HCEC 1CT (cell line): Measurements from ENCODE around the gene KRTAP10-7.
"Not testable (repeated sequence)": the region's sequence is repeated elsewhere in the genome, so short reads cannot be mapped to it uniquely, and the experiment has no call there.

Source experiments
- DNase-seq: peaks from one replicate; pipeline ENCODE4 v3.0.0-alpha.2; 2017

KRTAP10-7 gene

DNA sequence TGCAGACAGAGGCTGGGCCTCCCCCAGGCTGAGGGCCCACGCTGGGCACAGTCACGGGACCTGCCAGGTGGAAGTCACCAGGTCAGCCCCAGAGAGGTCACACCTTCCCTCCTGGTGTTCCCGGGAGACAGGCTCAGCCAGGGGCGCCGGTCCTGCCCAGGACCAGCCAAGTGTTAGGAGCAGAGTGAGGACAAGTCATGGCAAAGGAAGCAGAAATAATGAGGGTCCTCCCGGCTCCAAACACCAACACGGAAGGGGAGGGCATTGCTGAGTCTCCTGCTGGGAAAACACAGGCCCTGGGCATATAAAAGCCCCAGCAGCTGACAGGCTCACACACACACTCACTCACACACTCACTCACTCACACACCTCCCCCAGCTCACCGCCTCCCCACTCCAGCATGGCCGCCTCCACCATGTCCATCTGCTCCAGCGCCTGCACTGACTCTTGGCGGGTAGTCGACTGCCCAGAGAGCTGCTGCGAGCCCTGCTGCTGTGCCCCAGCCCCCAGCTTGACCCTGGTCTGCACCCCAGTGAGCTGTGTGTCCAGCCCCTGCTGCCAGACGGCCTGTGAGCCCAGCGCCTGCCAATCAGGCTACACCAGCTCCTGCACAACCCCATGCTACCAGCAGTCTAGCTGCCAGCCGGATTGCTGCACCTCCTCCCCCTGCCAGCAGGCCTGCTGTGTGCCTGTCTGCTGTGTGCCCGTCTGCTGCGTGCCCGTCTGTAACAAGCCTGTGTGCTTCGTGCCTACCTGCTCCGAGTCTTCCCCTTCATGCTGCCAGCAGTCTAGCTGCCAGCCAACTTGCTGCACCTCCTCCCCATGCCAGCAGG is 36.8 kb downstream of the KRTAP10-7 start, which contains the start of gene KRTAP10-10:
Gene KRTAP10-10, plus strand, starts transcription at position 339 of the 833 bp plus-strand sequence. Its CDS starts 62 bp downstream, at position 401.
- no peak for DNase-seq

GRCh38 chr21:44637851-44638348 is 37.5 kb downstream of the KRTAP10-7 start:
- not testable (repeated sequence) for DNase-seq

GRCh38 chr21:44638506-44639330 is 38.3 kb downstream of the KRTAP10-7 start:
- not testable (repeated sequence) for DNase-seq

GRCh38 chr21:44639331-44639655 is 38.9 kb downstream of the KRTAP10-7 start:
- DNase-seq, result no peak

DNA sequence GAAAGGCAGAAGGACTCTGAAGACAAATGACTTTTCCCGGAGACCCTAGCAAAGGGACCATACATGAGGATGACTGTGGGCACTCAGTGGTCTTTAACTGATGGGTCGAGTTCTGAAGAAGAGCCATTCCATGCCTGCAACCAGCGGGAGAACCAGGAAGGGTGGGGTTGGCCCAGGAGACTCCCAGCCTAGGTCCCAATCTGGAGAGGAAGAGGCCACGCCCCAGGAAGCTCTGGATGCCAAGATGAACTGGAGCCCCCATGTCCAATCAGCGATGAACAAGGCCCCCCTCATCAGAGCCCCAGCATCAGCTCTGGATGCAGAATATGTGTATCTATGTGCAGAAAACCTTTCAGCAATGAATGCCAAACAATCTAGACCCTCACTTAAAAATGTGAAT is 40.4 kb downstream of the KRTAP10-7 start:
- DNase-seq, result no peak

GRCh38 chr21:44643741-44644310 is 43.4 kb downstream of the KRTAP10-7 start:
- no peak for DNase-seq

DNA sequence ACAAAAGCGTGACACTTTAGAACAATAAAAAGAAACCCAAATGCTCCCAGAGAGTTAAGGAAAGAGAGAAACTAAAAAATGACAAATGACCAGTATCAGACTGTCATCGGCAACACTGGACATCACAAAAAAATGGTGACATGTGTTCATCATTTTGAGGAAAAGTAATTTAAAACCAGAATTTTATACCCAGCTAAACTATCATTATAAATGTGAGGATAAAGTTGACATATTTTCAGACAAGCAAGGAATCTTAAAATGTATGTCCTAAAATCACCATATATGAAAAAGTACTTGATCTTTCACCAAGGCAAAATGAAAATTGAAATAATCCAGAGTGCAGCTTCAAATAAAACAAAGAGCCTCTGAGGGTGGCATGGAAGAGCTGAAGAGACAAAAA is 44.5 kb downstream of the KRTAP10-7 start:
- no peak for DNase-seq

DNA sequence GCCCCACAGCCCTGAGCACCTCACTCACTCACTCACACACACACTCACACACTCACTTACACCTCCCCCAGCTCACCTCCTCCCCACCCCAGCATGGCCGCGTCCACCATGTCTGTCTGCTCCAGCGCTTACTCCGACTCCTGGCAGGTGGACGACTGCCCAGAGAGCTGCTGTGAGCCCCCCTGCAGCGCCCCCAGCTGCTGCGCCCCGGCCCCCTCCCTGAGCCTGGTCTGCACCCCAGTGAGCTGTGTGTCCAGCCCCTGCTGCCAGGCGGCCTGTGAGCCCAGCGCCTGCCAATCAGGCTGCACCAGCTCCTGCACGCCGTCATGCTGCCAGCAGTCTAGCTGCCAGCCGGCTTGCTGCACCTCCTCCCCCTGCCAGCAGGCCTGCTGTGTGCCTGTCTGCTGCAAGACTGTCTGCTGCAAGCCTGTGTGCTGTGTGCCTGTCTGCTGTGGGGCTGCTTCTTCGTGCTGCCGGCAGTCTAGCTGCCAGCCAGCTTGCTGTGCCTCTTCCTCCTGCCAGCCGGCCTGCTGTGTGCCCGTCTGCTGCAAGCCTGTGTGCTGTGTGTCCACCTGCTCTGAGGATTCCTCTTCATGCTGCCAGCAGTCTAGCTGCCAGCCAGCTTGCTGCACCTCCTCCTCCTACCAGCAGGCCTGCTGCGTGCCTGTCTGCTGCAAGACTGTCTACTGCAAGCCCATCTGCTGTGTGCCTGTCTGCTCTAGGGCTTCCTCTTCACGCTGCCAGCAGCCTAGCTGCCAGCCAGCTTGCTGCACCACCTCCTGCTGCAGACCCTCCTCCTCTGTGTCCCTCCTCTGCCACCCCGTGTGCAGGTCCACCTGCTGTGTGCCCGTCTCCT is 46.2 kb downstream of the KRTAP10-7 start, which contains the start of gene KRTAP10-11:
Gene KRTAP10-11, plus strand, starts transcription at position 49 of the 856 bp plus-strand sequence. Its CDS starts 45 bp downstream, at position 94.
- not testable (repeated sequence) for DNase-seq

DNA sequence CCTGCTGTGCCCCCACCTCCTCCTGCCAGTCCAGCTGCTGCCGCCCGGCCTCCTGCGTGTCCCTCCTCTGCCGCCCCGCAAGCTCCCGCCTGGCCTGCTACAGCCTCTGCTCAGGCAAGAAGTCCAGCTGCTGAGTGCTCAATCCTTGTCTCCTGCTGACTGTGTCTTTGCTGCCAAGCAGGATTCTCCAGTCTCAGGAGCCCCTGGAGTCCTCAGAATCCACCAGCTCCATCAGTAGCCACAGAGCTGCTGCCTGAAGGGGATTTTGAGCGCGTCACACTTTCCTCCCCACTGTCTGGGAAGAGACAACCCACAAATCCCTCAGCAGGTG is 46.8 kb downstream of the KRTAP10-7 start:
- DNase-seq, result no peak

DNA sequence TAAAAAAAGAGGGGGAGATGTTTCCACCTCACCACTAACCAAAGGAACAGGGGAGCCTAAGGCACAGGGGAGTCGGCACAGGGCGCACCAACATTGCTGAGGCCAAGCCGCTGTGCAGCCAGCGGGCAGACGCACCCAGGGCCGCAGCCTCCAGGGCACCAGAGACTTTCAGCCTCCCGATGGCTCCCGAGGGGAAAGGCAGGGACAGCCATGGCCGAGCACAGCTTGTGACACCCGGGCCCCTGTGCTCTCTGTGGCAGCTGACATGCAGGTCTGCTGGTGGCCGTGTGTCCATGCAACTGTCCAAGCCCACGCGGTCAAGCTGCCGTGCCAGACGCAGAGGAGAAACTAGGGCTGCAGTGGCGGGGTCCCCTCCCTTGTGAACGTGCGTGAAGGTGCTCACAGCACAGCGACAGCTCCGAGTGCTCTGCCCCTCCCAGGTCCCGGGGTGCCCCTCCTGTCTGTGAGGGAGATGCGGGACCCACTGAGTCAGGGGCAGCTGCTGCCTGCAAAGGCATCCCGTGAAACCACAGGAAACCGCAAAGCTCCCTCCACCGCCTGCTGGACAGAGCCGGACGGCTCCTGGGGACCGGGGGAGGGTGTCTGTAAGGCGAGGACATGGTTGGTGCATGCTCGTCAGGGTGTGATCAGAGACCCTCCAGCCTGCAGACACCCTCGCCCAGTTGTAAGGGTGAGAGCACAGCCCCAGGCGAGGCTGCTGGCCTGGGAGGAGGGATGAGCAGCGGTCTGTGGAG is 48.3 kb downstream of the KRTAP10-7 start:
- no peak for DNase-seq

DNA sequence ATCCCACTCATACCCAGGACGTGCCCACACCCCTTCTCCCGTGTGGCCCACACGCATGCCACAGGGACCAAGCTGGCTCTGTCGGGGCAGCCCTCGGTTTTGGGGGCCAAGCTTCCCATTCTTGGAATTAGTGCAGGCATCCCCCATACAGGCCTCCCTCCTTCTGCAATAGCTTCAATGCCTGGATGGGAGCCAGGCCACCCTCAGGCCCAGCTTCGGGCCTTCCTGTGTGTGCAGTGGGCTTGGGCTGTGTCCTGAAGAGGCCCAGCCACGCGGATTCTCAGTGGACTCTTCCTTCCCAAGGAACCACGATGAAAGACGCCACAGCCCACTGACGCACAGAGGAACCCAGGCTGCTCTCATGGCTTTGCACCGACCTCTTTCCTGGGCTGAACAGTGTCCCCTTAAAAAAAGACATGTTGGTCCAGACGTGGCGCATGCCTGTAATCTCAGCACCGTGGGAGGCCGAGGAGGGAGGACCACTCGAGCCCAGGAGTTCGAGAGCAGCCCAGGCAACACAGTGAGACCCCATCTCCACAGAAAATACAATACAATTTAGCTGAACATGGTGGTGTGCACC is 49.2 kb downstream of the KRTAP10-7 start:
- no peak for DNase-seq

- DNase-seq, result no peak
These were observed 50.0 kb downstream of the KRTAP10-7 start for GRCh38 chr21:44650265-44650972.

DNA sequence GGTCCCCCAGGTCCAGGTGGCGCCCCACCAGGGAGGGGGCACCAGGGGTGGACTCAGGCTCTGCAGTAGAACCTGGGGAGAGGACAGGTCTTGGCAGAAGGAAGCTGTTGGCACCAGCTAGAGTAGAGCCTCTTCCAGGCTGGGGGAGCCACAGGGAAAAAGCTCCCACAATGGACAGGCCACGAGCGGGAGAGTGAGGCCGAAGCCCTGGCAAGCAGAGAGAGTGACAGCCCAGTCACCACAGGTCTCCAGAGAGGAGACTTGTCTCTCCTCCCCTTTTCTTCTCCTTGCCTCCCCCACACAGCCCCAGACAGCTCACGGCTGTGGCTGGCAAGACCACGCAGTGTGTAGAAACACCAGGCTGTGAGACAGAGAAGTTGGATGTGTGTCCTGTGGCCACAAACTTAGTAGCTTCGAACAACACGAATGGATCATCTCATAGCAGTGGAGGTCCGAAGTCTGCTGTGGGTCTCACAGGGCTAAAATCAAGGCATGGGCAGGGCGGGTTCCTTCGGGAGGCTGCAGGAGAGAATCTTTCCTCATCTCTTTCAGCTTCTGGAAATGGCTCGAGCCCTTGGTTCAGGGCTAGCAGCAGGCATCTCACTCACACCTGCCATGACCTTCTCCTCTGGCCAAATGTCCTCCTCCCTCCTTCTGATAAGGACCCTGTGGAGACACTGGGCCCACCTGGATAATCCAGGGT is 50.7 kb downstream of the KRTAP10-7 start:
- no peak for DNase-seq
